Spleen (tissue), 7 donors: Measurements from ENCODE around the gene INPP4A.

ENCODE experiments used
- POLR2A ChIP-seq, 3 donors: fragments of 450-650 bp; IDR thresholded peaks; one replicate each; pipeline ENCODE4 v1.5.1; 2017; ENCODE audit warnings: antibody characterized with exemption in 3 of 3, mild to moderate bottlenecking in 1 of 3
- TF ChIP-seq, protein P1 (sequence below), 11 experiments: fragments of 200-600 bp in 7 of 11; fragments of 450-650 bp in 4 of 11; sonication (generic) in 4 of 11; IDR thresholded peaks in 8 of 11; conservative IDR thresholded peaks in 3 of 11; 1 replicate in 7 of 11; 2 replicates in 4 of 11; pipeline versions ENCODE4 v1.4.0 to v1.8.0; 2016 to 2021; ENCODE audit warnings: antibody characterized with exemption in 11 of 11, inconsistent platforms in 4 of 11, mild to moderate bottlenecking in 1 of 11
- donor health status: DM: no; HTN: no; CAD: no; lungs with moderate emphysema.
- donor health status: DM: no; HTN: no; CAD: no.
- donor health status: DM: no; HTN: no; CAD: no.

GRCh38 chr2:98516571-98516970, 71.9 kb downstream of the INPP4A start:
- TF ChIP-seq, protein P1, sequence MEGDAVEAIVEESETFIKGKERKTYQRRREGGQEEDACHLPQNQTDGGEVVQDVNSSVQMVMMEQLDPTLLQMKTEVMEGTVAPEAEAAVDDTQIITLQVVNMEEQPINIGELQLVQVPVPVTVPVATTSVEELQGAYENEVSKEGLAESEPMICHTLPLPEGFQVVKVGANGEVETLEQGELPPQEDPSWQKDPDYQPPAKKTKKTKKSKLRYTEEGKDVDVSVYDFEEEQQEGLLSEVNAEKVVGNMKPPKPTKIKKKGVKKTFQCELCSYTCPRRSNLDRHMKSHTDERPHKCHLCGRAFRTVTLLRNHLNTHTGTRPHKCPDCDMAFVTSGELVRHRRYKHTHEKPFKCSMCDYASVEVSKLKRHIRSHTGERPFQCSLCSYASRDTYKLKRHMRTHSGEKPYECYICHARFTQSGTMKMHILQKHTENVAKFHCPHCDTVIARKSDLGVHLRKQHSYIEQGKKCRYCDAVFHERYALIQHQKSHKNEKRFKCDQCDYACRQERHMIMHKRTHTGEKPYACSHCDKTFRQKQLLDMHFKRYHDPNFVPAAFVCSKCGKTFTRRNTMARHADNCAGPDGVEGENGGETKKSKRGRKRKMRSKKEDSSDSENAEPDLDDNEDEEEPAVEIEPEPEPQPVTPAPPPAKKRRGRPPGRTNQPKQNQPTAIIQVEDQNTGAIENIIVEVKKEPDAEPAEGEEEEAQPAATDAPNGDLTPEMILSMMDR (IDR thresholded peaks at IDR 0.05 in 8 of 11, conservative IDR thresholded peaks at IDR 0.05 in 3 of 11): no peak
- no peak for TF ChIP-seq POLR2A (IDR thresholded peaks at IDR 0.05)
